ENCODE results near the gene ACTN1.

ACTN1 gene

DNA sequence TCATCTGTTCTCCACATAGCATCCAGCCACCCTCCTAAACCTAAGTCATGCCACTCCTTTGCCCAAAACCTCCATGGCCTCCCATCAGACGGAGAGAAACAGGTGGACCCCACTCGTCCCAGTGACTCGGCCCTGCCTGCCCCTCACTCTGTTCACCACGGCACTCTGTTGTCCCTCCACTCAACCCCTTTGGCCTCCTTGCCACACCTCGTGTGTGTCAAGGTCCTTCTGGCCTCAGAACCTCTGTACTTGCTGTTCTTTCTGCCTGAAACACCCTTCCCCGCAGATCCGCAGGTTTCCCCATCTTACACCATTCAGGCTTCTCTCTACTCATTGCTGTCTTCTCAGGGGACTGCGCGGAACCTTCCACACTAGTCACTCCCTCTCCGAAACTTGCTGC is 24.5 kb upstream of the ACTN1 start:
- no peak for FAIRE-seq
- no peak for DNase-seq (ENCODE audit: insufficient read length, low spot score)
- TF ChIP-seq, protein P1, sequence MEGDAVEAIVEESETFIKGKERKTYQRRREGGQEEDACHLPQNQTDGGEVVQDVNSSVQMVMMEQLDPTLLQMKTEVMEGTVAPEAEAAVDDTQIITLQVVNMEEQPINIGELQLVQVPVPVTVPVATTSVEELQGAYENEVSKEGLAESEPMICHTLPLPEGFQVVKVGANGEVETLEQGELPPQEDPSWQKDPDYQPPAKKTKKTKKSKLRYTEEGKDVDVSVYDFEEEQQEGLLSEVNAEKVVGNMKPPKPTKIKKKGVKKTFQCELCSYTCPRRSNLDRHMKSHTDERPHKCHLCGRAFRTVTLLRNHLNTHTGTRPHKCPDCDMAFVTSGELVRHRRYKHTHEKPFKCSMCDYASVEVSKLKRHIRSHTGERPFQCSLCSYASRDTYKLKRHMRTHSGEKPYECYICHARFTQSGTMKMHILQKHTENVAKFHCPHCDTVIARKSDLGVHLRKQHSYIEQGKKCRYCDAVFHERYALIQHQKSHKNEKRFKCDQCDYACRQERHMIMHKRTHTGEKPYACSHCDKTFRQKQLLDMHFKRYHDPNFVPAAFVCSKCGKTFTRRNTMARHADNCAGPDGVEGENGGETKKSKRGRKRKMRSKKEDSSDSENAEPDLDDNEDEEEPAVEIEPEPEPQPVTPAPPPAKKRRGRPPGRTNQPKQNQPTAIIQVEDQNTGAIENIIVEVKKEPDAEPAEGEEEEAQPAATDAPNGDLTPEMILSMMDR (IDR thresholded peaks at IDR 0.05; ENCODE audit: insufficient read depth, missing control alignments): no peak

DNA sequence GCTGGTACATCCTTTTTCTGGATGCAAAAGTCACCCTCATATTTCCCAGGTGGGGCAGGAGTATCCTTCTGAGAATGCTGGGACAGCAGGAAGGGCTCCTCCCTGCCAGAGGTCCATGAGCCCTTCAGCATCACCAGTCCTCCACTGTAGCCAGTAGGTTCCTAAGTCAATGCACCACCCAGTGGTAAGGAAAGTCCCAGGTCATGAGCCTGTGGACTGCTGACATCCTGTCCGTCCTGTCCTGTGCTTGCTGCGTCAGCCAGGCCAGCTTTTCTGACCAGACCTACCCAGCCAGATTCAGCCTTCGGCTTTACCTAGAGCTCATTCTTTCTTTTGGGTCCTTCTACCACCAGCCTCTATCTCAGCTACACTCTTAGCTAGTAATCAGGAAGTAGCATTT is 23.0 kb upstream of the ACTN1 start:
- no peak for DNase-seq (ENCODE audit: insufficient read length, low spot score)
- no peak for FAIRE-seq
- TF ChIP-seq, protein P1 (IDR thresholded peaks at IDR 0.05; ENCODE audit: insufficient read depth, missing control alignments): no peak

DNA sequence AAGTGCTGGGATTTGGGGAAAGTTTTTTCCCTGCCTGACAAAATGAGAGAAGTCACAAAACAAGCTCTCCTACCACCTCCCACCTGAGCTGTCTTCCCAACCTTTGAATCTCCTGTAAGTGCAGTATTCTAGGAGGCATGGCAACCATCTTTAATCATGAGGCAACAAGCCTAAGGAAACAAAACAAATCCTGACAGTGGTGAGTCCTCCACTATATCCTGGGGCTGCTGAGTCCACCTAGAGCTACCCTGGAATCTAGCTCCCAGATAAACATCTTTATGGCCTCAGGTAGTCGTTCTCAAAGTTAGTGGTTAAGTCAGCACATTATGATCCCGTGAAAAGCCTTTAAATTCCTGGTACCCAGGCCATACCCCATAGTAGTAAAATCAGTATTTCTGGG is 22.3 kb upstream of the ACTN1 start:
- TF ChIP-seq, protein P1 (IDR thresholded peaks at IDR 0.05; ENCODE audit: insufficient read depth, missing control alignments): no peak
- FAIRE-seq: no peak
- DNase-seq (ENCODE audit: insufficient read length, low spot score): no peak

DNA sequence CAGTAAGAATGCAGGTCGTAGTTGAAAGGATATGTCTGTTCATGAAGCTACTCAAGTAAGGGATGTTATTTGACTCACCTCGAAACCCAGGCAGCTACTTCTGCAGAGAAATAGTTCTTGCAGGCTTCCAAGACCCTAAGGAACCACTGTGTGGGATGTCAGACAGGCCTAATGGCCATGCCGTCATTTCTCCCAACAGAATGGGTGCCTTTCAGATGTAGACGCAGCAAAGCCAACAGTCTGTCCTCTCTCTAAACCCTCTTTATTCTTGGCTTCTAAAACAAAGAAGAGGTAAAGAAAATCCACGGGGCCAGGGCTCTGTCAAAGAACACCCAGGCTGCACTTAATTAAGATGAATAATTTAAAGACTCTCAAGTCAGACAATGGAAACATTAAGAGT is 19.0 kb upstream of the ACTN1 start:
- TF ChIP-seq, protein P1 (IDR thresholded peaks at IDR 0.05; ENCODE audit: insufficient read depth, missing control alignments): no peak
- FAIRE-seq: no peak
- no peak for DNase-seq (ENCODE audit: insufficient read length, low spot score)

DNA sequence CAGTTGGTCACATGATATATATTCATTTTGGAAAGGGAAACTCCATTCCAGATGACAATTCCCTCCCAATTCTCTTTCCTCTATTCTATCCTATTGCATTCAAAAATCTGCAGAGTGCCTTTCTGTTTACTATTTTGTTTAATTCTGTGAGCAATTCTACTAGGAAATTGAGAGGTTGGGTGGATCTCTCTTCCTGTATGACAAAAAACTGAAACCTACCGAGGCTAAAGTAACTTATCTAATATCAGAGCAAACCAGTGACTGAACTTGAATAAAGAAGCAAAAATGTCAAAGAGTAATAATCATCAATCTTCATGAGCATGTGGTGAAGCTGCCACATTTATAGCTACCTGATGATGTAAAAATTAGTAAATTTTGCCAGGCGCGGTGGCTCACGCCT is 16.6 kb upstream of the ACTN1 start:
- no peak for FAIRE-seq
- no peak for DNase-seq (ENCODE audit: insufficient read length, low spot score)
- TF ChIP-seq, protein P1 (IDR thresholded peaks at IDR 0.05; ENCODE audit: insufficient read depth, missing control alignments): no peak

- no peak for DNase-seq (ENCODE audit: insufficient read length, low spot score)
- FAIRE-seq: no peak
- TF ChIP-seq, protein P1 (IDR thresholded peaks at IDR 0.05; ENCODE audit: insufficient read depth, missing control alignments): no peak
These were observed 15.0 kb upstream of the ACTN1 start for GRCh38 chr14:68994056-68994455.

DNA sequence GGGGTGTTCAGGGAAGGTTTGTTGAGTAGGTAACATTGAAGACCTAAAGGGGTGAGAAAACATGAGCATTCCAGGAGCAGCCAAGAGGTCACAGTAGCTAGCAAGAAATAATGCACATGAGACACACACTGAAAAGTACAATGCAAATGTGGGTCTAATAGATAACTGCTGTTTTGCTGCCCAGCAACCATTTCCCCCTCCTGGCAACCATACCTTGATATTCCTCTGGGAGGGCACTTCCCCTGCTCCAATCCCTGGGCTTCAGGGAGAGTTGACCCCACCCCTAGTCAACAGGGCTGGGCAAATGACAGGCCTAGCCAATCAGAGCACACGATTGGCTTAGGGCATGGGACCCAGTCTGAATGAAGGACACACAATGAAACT is 8.5 kb upstream of the ACTN1 start:
- TF ChIP-seq, protein P1 (IDR thresholded peaks at IDR 0.05; ENCODE audit: insufficient read depth, missing control alignments): no peak
- no peak for FAIRE-seq
- no peak for DNase-seq (ENCODE audit: insufficient read length, low spot score)

Measured in D721Med (cell line).